Measurements from ENCODE around the gene SNPH.
A peak's percentile ranks its signal among the peaks of the same experiment; 100 is the strongest.
"Not testable (repeated sequence)": the region's sequence is repeated elsewhere in the genome, so short reads cannot be mapped to it uniquely, and the experiment has no call there.

The SNPH gene, protein sequence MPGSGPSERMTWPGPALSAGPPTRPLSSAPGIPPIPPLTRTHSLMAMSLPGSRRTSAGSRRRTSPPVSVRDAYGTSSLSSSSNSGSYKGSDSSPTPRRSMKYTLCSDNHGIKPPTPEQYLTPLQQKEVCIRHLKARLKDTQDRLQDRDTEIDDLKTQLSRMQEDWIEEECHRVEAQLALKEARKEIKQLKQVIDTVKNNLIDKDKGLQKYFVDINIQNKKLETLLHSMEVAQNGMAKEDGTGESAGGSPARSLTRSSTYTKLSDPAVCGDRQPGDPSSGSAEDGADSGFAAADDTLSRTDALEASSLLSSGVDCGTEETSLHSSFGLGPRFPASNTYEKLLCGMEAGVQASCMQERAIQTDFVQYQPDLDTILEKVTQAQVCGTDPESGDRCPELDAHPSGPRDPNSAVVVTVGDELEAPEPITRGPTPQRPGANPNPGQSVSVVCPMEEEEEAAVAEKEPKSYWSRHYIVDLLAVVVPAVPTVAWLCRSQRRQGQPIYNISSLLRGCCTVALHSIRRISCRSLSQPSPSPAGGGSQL
- 16.9 to 28.7 (median 17.6) reads per million in 4 donors for total RNA-seq

DNA sequence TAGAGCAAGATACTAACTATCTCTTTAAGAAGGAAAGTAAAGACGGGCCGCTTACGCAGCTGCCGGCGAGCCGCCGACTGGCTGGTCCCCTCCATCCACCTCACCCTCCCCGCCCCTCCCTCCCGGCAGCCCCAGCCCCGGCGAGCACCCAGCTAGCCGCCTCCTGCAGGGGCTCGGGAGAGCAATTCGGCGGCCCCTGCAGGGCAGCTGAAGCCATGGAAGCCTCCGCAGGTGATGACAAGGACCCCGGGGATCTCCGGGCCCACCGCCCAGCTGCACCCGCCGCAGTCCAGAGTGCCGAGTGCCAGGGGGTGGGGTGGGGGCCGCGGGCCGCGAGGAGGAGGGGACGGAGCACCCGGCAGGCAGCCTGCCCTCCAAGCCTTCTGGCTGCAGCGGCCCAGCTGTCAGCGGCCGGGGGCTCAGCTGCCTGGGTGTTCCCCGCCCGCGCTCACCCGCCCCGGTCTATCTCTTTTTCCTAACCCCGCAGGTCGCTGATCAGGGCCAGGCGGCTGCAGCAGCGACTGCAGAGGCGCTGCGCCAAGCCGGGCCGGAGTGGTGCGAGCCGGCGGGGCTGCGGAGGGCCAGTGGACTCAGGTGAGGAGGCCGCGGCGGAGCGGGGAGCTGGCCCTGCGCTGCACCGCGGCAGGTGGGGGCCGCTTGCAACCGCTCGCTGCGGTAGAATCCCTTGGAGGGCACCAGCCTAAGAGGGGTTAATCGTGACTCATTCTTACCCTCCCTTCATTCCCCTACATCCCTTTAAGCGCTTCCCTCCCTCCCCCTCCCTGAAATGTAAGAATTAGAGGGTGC, at the start of gene SNPH:
TSS of gene SNPH (plus strand) at position 128 of the 807 bp plus-strand sequence. CDS start 29,946 bp downstream, outside the sequence.
- peak; percentile 55 to 81 (median 72) for DNase-seq

DNA sequence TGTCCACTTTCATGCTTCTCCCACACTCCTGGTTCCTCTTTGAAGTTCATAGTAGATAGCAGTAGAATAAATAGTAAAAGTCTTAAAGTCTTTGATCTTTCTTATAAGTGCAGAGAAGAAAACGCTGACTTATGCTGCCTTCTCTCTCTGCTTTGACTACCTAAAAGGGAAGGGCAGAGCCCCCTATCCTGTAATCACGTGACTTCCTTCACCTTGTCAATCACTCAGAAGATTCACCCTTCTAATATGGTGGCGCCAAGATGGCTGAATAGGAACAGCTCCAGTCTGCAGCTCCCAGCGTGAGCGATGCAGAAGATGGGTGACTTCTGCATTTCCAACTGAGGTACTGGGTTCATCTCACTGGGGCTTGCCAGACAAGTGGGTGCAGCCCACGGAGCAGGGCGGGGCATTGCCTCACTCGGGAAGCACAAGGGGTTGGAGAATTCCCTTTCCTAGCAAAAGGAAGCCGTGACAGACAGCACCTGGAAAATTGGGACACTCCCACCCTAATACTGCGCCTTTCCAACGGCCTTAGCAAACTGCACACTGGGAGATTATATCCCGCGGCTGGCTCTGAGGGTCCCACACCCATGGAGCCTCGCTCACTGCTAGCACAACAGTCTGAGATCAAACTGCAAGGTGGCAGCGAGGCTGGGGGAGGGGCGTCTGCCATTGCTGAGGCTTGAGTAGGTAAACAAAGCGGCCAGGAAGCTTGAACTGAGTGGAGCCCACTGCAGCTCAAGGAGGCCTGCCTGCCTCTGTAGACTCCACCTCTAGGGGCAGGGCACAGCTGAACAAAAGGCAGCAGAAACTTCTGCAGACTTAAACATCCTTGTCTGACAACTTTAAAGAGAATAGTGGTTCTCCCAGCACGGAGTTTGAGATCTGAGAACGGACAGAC, 49.3 kb upstream of the SNPH start:
- DNase-seq = not testable (repeated sequence)

DNA sequence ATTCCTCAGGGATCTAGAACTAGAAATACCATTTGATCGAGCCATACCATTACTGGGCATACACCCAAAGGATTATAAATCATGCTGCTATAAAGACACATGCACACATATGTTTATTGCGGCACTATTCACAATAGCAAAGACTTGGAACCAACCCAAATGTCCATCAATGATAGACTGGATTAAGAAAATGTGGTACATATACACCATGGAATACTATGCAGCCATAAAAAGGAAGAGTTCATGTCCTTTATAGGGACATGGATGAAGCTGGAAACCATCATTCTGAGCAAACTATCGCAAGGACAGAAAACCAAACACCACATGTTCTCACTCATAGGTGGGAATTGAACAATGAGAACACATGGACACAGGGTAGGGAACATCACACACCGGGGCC, 43.3 kb upstream of the SNPH start:
- not testable (repeated sequence) for DNase-seq

DNA sequence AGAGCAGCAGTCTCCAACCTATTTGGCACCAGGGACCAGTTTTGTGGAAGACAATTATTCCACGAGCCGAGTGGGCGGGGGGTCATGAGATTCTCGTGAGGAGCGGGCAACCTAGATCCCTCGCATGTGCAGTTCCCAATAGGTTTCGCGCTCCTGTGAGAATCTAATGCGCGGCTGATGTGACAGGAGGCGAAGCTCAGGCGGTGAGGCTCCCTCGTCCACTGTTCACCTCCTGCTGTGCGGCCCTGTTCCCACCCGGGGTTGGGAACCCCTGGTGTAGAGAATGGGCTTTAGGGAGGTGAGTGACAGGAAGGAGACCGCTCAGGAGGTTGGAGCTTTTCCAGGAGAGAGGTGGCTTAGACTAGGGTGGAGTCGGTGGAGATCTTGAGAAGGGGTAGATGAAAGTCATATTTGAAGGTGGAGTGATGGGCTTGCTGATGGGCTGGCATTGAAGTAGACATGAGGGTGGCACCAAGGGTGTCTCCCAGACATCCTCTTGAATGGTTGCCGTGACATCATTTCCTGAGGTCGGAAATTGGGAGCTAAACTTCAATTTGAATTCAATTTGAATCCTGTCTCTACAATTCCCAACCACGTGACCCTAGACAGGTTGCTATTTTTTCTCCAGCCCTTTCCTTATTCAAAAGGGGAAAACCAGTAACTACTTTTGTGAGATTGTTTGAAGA, 41.7 kb upstream of the SNPH start:
- no peak for DNase-seq

DNA sequence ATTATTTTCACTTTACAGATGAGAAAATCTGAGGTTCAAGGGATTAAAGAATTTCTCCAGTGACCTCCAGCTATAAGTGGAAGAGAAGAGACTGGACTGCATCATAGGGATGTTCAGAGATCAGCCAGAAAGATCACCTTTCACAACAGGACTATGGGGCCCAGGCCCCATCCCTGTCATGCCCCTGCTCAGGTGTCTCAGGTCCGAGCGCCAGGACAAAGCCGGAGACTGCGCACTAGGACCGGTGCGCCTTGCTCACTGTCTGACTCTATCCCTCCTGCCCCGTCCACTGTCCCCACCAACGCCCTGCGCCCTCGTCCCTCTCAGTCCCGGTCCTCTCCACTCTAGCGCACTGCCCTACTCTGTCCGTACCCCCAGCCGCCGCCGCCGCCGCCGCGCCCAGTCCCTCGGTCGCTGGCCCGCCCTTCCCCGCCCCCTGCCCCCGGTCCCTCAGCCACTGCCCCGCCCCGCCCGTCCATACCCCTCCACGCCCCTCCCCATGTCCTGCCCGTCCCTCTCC, 40.8 kb upstream of the SNPH start:
- DNase-seq = no peak

DNA sequence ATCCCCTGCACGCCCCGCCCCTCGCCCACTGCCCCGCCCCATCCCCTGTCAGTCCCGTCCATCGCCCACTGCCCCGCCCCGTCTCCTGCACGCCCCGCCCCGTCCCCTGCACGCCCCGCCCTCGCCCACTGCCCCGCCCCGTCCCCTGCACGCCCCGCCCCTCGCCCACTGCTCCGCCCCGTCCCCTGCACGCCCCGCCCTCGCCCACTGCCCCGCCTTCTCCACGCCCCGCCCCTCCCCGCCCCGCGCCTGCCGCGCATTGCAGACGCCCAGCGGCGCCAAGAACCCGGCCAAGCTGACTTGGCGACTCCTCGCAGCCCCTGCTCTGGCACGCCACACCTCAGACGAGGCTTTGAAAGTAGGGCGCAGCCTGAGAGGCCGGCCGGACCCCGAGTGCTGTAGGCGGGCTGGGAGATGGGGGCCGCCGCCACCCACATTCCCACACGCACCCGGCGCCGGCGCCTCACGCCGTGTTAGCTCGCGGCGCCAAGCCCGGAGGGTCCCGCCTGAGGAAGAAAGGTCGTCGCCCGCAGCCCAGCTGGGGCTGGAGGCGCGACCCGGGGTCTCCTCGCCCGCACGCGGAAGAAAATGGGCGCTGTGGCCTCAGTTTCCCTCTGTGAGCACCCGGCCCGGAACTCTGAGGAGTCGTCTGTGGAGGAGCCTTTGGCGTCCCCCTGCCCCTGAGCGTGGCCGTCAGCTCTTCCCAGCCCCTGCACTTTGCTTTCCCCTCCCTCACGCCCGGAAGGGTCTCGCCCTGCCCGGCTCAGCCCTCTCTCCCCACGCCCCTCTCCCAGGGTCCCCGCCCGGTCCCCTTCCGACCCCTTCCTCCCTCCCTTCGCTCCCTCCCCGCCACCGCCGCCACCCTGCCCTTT, 40.1 kb upstream of the SNPH start, which contains the start of gene RAD21L1:
TSS of gene RAD21L1 (plus strand) at position 262 of the 872 bp plus-strand sequence. CDS start 2,410 bp downstream, outside the sequence.
- peak; percentile 68 to 82 (median 78) for DNase-seq

DNA sequence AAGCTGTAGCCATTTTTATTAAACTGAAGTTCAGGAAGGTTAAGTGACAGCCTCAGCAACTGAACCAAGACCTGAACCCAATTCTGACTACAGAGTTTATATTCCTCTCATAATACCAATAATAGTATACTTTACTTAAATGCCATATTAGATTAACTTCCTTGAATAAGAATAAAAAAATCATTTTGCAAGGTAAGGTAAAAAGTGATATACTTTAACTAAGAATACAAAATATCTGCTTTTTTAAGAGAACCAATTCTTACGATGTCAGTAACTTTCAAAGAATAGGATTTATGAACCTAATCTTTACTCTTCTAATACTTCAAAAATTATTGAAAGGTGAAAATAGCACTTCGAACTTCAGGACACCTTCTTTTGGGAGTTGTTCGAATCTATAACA, 36.6 kb upstream of the SNPH start:
- DNase-seq = no peak

DNA sequence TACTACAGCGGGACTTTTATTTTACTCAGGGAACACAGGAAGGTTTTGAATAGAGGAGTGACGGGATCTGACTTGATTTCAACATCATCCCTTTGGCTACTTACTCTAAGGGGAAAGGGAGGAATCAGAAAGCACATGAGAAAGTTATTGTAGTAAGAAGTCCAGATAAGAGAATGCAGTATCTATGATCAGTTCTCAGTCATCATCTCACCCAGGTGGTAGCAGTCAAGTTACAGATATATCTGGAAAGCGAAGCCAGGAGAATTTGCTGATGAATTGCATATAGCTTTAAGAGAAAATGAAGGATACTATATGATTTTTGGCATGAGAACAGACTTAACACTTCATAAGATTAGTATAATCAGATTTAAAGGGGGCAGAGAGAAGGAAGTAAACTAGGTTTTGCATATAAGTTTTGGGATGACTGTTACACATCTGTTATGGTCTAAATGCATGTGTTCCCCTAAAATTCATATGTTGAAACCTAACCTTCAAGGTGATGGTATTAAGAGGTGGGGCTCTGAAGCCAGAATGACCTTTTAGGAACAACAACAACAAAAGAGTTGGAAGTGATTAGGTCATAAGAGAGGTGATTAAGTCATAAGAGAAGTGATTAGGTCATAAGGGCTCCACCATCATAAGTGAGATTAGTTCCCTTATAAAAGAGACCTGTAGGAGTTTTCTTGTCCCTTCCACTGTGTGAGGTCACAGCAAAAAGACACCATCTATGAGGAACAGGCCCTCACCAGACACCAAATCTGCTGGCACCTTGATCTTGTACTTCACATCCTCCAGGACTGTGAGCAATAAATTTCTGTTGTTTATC, 33.6 kb upstream of the SNPH start:
- DNase-seq = no peak

DNA sequence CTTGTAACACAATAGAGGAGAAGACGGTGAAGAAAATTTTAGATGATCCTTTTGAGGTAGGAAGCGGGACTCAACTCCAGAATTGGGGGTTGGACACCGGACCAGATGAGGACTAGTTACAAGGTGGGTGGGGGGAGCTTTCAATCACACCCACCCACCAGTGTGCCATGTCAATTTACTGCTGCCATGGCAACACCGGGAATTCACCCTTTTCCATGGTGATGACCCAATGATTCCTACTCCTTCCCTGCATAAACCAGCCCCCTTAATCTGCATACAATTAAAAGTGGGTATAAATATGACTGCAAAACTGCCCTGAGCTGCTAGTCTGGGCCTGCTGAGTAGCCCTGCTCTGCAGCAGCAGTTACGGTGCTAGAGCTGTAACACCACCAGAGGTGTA, 25.5 kb upstream of the SNPH start:
- no peak for DNase-seq

DNA sequence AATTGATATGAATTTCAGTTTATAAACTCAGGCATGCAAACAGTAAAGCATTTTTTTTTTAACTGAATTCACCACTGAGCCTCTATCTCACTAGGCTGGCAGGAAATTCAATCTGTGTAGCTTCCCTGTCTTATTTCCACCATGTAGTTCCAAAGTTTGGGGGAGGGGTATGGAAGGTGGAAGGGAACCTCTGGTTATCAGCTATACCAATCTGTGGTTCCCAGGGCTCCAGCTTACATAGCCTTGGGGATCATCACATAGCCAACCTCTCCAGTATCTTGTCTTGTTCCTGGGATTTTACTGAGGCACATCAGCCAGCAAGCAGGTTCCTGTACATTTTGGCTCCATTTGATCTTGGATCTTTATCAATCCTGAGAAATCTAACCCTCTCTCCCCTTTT, 24.6 kb upstream of the SNPH start:
- no peak for DNase-seq

DNA sequence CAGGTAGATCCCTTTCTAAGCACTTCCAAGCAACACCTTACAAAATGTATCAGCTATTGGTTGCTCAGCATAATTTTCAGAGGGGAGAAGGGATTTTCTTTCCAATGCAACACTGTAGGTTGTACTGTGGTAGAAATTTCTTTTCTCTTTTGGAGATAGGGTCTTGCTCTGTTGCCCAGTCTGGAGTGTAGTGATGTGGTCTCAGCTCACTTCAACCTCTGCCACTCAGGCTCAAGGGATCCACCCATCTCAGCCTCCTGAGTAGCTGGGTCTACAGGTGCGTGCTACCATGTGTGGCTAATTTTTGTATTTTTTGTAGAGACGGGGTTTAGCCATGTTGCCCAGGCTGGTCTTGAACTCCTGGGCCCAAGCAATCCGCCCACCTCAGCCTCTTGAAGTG, 24.0 kb upstream of the SNPH start:
- DNase-seq = no peak

DNA sequence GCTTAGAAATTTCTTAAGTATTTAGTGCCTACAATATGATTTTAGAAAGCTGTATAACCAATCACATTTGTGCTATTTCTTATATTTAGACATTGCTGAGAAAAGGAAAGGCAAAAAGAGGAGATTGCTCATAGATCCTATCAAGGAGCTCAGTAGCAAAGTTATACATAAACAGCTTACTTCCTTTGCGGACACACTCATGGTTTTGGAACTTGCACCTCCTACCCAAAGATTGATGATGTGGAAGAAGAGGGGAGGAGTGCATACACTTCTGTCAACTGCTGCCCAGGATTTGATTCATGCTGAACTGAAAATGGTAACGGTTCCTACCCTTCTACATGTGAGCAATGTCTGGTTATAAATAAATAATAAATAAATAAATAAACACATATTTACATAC, 23.6 kb upstream of the SNPH start:
- DNase-seq = no peak

DNA sequence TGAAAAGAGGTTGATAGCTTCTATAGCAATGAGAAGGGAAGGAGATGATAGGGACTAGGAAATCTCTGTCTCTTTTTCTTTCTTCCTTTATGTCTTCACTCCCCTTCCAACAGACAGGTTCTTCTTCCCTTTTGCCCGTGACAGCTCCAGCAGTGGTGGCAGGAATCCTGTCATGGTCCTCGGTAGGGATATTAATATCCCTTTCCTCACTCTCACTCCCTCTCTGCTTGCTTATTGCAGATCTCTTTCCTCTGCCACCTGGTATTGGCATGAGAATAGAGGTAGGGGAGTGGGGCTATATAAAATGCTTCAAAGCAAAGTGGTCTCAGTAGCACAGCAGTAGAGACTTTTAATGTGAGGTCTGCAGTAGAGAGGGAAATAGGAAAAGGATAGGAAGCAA, 20.5 kb upstream of the SNPH start:
- DNase-seq = no peak

DNA sequence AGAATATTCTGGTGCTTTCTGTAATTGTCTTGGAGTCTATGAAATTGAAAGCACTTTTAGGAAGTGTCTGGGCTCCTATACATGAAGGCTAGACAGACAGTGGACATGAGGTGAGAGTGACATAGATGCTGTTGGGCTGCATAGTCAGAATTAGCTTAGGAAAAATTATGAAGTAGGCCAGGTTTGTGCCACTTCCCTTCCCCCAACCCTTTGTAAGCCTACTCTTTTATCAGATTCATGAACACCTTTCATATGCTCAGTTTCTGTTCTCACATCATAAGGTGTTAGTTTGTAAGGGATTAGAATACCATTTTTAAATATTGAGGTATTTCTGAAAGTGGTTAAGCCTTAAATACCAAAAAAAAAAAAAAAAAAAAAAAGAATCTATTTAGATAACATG, 18.4 kb upstream of the SNPH start:
- no peak for DNase-seq

DNA sequence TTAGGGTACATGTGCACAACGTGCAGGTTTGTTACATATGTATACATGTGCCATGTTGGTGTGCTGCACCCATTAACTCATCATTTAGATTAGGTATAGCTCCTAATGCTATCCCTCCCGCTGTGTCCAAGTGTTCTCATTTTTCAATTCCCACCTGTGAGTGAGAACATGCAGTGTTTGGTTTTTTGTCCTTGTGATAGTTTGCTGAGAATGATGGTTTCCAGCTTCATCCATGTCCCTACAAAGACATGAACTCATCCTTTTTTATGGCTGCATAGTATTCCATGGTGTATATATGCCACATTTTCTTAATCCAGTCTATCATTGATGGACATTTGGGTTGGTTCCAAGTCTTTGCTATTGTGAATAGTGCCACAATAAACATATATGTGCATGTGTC, 15.8 kb upstream of the SNPH start:
- DNase-seq = not testable (repeated sequence)

DNA sequence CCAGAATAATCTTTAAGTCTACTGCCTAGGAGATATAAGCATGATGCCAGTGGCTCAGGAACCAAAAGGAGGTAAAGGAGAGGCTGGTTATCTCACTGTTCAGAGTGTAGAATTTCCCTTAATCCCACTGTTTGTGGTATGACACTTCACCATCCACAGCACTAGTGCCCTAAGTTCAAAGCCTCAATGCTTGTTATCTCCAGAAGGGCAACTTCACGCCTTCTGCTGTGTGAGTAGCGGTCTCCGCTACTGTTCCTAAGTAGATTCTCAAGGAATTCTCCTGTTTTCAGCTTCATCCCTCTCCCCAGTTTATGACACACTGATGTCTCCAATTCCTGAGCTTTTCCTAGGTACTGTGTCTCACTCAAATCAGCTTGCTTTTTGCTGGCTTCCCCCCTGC, 13.7 kb upstream of the SNPH start:
- DNase-seq = no peak

DNA sequence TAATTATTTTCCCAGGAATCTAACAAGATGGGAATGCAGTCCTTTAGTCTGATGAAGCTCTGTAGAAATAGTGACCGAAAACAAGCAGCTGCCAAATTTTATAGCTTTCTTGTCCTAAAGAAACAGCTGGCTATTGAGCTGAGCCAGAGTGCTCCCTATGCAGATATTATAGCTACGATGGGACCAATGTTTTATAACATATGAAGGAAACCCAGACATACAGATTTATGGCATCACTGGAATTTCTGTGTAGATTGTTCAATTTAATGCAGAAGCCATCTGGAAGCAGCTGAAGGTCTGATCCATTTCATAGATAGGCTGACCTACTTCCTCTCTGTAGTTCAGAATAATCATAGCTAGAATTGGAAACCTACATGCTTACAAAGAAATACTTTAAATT, 11.8 kb upstream of the SNPH start:
- no peak for DNase-seq

DNA sequence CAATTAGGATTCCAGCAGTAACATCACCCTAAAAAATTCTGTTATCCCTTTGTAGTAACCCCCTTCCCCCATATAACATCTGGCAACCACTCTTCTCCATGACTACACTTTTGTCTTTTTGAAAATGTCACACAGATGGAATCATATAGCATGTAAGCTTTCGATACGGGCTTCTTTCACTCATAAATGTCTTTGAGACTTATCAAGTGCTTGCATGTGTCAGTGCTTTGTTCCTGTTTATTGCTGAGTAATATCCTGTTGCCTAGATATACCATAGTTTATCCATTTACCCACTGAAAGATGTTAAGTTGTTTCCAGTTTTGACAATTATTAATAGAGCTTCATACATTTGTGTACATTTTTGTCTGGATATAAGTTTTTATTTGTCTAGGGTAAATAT, 10.4 kb upstream of the SNPH start:
- DNase-seq = no peak

DNA sequence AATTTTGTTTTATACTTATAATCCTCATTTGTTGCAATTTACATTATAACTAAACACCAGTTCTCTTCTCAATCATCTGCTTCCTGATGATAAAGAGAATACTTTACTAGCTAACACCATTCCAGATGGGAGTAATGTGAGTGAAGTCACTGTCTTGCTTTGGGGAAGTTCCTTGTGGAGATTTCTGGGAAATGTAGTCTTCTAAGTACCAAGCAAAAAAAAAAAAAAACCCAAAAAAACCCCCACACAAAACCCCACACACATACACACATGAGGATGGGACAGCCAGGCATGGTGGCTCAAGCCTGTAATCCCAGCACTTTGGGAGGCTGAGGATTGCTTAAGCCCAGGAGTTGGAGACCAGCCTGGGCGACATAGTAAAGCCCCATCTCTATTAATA, 2.2 kb upstream of the SNPH start:
- no peak for DNase-seq

DNA sequence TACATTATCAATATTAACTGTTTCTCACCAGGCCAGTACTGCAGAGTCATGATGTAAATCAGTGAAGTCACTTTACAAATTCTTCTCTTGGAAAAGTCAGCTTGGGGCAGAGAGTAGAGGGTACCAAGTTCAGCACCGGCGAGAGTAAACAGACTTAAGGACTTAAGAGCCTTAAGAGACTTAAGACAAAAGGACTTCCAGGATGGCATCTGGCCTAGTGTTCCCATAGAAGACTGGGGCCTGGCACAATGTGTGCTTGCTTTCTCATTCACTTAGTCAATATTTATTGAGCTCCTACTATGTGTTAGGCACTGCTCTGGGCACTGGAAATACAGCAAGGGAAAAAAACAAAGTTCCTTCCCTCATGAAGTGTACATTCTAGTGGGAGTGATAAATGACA, 1.4 kb upstream of the SNPH start:
- DNase-seq = no peak

Measured in T-helper 1 cell (primary cell).